A549 (cell line): ENCODE measurements around the gene GNL2. TPM values are rescaled to one million over a fixed set of nuclear protein-coding genes. Genes with fewer than 3 reads are reported as not detected.

ENCODE experiments used
- ATAC-seq, 2 experiments: fragments of 200-7000 bp in 1 of 2; fragments of >200 bp in 1 of 2; cut with Nextera tagmentation in 1 of 2; cut with Tn5 transposase in 1 of 2; 3 replicates each; pipeline versions ENCODE4 v1.8.0 to v1.9.1; 2018 to 2020; ENCODE audit warnings: mild to moderate bottlenecking in 1 of 2, moderate library complexity in 1 of 2
- CTCF ChIA-PET: fragments of 300-600 bp; sonication (Branson Sonifier 250); formaldehyde crosslinking; extraction: SDS; loops from one replicate; lab custom pipeline; 2021; ENCODE audit warnings: antibody characterized with exemption, inconsistent platforms; lab: Yijun Ruan, JAX
- POLR2A ChIA-PET: fragments of 350-600 bp; formaldehyde crosslinking; extraction: SDS; loops from one replicate; lab custom pipeline; 2021; ENCODE audit warnings: antibody characterized with exemption, inconsistent platforms; lab: Yijun Ruan, JAX
- DNase-seq, 2 experiments: peaks; one replicate each; pipeline versions ENCODE4 v3.0.0 to v3.0.0-alpha.2; 2011 to 2016; ENCODE audit warnings: low read depth in 1 of 2, low spot score in 1 of 2
- FAIRE-seq: peaks from 2 replicates; lab custom pipeline; 2011; peaks lifted over from hg19 to GRCh38; lab: Jason Lieb, UNC
- H3K27ac ChIP-seq, 2 experiments: fragments of >200 bp; sonication (Bioruptor Twin); formaldehyde crosslinking; 3 replicates each; pipeline ENCODE4 v1.5.1; 2016 to 2017
- H3K4me1 ChIP-seq: fragments of >200 bp; sonication (Bioruptor Twin); formaldehyde crosslinking; 3 replicates; pipeline ENCODE4 v1.6.1; 2016
- H3K4me2 ChIP-seq: fragments of >200 bp; sonication (Bioruptor Twin); formaldehyde crosslinking; 3 replicates; pipeline ENCODE4 v1.6.1; 2016
- H3K4me3 ChIP-seq: fragments of >200 bp; sonication (Bioruptor Twin); formaldehyde crosslinking; 3 replicates; pipeline ENCODE4 v1.5.1; 2016
- H3K9me3 ChIP-seq: fragments of >200 bp; sonication (Bioruptor Twin); formaldehyde crosslinking; 3 replicates; pipeline ENCODE4 v1.6.1; 2016
- BHLHE40 ChIP-seq: IDR thresholded peaks from 2 replicates; pipeline ENCODE4 v1.6.1; 2012; ENCODE audit warnings: low read depth, low read length, inconsistent platforms
- CEBPB ChIP-seq, 2 experiments: fragments of >200 bp in 1 of 2; sonication (Bioruptor Twin) in 1 of 2; formaldehyde crosslinking in 1 of 2; IDR thresholded peaks; 2 replicates each; pipeline ENCODE4 v1.6.1; 2012 to 2016
- CHD4 ChIP-seq: fragments of 200-600 bp; sonication (generic); IDR thresholded peaks from 2 replicates; pipeline ENCODE4 v1.6.1; 2016; ENCODE audit warnings: antibody characterized with exemption, mild to moderate bottlenecking, borderline replicate concordance
- FOSL2 ChIP-seq, 2 experiments: fragments of 450-650 bp in 1 of 2; fragments of >200 bp in 1 of 2; sonication (Bioruptor Twin) in 1 of 2; formaldehyde crosslinking; IDR thresholded peaks; 2 replicates each; pipeline versions ENCODE4 v1.5.0 to v1.6.1; 2016 to 2020; ENCODE audit warnings: mild to moderate bottlenecking in 1 of 2, moderate library complexity in 1 of 2
- FOXS1 ChIP-seq: fragments of 250-450 bp; sonication (Bioruptor Pico); IDR thresholded peaks from 2 replicates; pipeline ENCODE4 v1.5.0; 2020; ENCODE audit warnings: mild to moderate bottlenecking, moderate library complexity
- HDAC2 ChIP-seq: fragments of 200-600 bp; sonication (generic); IDR thresholded peaks from 2 replicates; pipeline ENCODE4 v1.6.1; 2016
- HOXA7 ChIP-seq: fragments of 250-450 bp; sonication (Bioruptor Pico); IDR thresholded peaks from 2 replicates; pipeline ENCODE4 v1.5.0; 2020; ENCODE audit warnings: mild to moderate bottlenecking, moderate library complexity
- HOXB13 ChIP-seq: fragments of 250-450 bp; sonication (Bioruptor Pico); IDR thresholded peaks from 2 replicates; pipeline ENCODE4 v1.5.0; 2020; ENCODE audit warnings: low read depth, mild to moderate bottlenecking, moderate library complexity
- HOXB5 ChIP-seq: fragments of 250-450 bp; sonication (Bioruptor Pico); IDR thresholded peaks from 2 replicates; pipeline ENCODE4 v1.5.0; 2020; ENCODE audit warnings: mild to moderate bottlenecking, moderate library complexity
- JUN ChIP-seq, 2 experiments: fragments of >200 bp; sonication (Bioruptor Twin); formaldehyde crosslinking; IDR thresholded peaks; 2 replicates in 1 of 2; 3 replicates in 1 of 2; pipeline ENCODE4 v1.6.1; 2016 to 2017
- JUNB ChIP-seq: fragments of >200 bp; sonication (Bioruptor Twin); formaldehyde crosslinking; IDR thresholded peaks from 2 replicates; pipeline ENCODE4 v1.6.1; 2016
- MAFK ChIP-seq: fragments of 450-650 bp; IDR thresholded peaks from 2 replicates; pipeline ENCODE4 v1.6.1; 2014; ENCODE audit not compliant: partially characterized antibody
- NFE2L2 ChIP-seq: fragments of 150-350 bp; conservative IDR thresholded peaks from 2 replicates; pipeline ENCODE4 v1.6.1; 2014; ENCODE audit warnings: low read length
- NPAS2 ChIP-seq: fragments of 250-450 bp; sonication (Bioruptor Pico); IDR thresholded peaks from 2 replicates; pipeline ENCODE4 v1.8.0; 2022; ENCODE audit warnings: mild to moderate bottlenecking, moderate library complexity, borderline replicate concordance
- PHF8 ChIP-seq: fragments of 200-600 bp; sonication (generic); IDR thresholded peaks from 2 replicates; pipeline ENCODE4 v1.6.1; 2016; ENCODE audit warnings: low read depth, mild to moderate bottlenecking, antibody characterized with exemption, moderate library complexity, borderline replicate concordance
- POLR2A ChIP-seq: IDR thresholded peaks from 2 replicates; pipeline ENCODE4 v1.6.1; 2012; ENCODE audit warnings: mild to moderate bottlenecking, low read length
- POLR2AphosphoS2 ChIP-seq: conservative IDR thresholded peaks from 2 replicates; pipeline ENCODE4 v1.6.1; 2012; ENCODE audit warnings: low read length, improper control_type of control experiment, inconsistent platforms
- RAD21 ChIP-seq, 2 experiments: fragments of >200 bp in 1 of 2; sonication (Bioruptor Twin) in 1 of 2; formaldehyde crosslinking in 1 of 2; IDR thresholded peaks in 1 of 2; conservative IDR thresholded peaks in 1 of 2; 2 replicates in 1 of 2; 3 replicates in 1 of 2; pipeline ENCODE4 v1.6.1; 2012 to 2018; ENCODE audit warnings: inconsistent platforms in 1 of 2
- SMC3 ChIP-seq: fragments of >200 bp; sonication (Bioruptor Twin); formaldehyde crosslinking; IDR thresholded peaks from 3 replicates; pipeline ENCODE4 v1.6.1; 2018; ENCODE audit warnings: inconsistent platforms
- SREBF2 ChIP-seq: fragments of 450-650 bp; IDR thresholded peaks from 2 replicates; pipeline ENCODE4 v1.6.1; 2014; ENCODE audit warnings: mild to moderate bottlenecking, moderate library complexity
- TP53 ChIP-seq: fragments of 250-450 bp; sonication (Bioruptor Pico); IDR thresholded peaks from 2 replicates; pipeline ENCODE4 v1.5.0; 2021; ENCODE audit warnings: mild to moderate bottlenecking, moderate library complexity
- ZC3H11A ChIP-seq: fragments of 450-650 bp; IDR thresholded peaks from 2 replicates; pipeline ENCODE4 v1.6.1; 2014; ENCODE audit warnings: antibody characterized with exemption, mild to moderate bottlenecking
- ZNF302 ChIP-seq: fragments of 250-450 bp; sonication (Bioruptor Pico); IDR thresholded peaks from 2 replicates; pipeline ENCODE4 v1.9.0; 2021; ENCODE audit warnings: inconsistent platforms, mild to moderate bottlenecking, moderate library complexity
- WGBS: methylation state at CpG from one replicate; pipeline ENCODE4 v1.1.6; 2017; ENCODE audit errors: missing lambda C conversion rate; 5-methylcytosine and 5-hydroxymethylcytosine counted together
- polyA plus RNA-seq, 4 experiments: library from polyadenylated mRNA; depleted of rRNA in 3 of 4; stranded (reverse); fragments of >200 nt; fragmentation: RNase III in 1 of 4; extraction: RNeasy Plus Mini Kit Qiagen cat#74134 plus additional on column Dnase treatment in 1 of 4; gene quantifications; 2 replicates in 3 of 4; 3 replicates in 1 of 4; pipeline ENCODE4 v1.2.3, GENCODE V29; 2011 to 2017
- TF ChIP-seq, protein P1 (sequence below): IDR thresholded peaks from 2 replicates; pipeline ENCODE4 v1.6.1; 2012
- TF ChIP-seq, protein P2 (sequence below): fragments of 250-450 bp; sonication (Bioruptor Pico); IDR thresholded peaks from 2 replicates; pipeline ENCODE4 v1.5.0; 2021; ENCODE audit warnings: mild to moderate bottlenecking, moderate library complexity, borderline replicate concordance
- TF ChIP-seq, protein P3 (sequence below): IDR thresholded peaks from 2 replicates; pipeline ENCODE4 v1.6.1; 2012
- TF ChIP-seq, protein P4 (sequence below): IDR thresholded peaks from 2 replicates; pipeline ENCODE4 v1.6.1; 2012; ENCODE audit warnings: low read depth, borderline replicate concordance
- TF ChIP-seq, protein P5 (sequence below): fragments of >200 bp; sonication (Bioruptor Twin); formaldehyde crosslinking; IDR thresholded peaks from 3 replicates; pipeline ENCODE4 v1.6.1; 2016
- TF ChIP-seq, protein P6 (sequence below): fragments of >200 bp; sonication (Bioruptor Twin); formaldehyde crosslinking; IDR thresholded peaks from 3 replicates; pipeline ENCODE4 v1.5.1; 2016
- TF ChIP-seq, protein P7 (sequence below): fragments of 250-450 bp; sonication (Bioruptor Pico); IDR thresholded peaks from 2 replicates; pipeline ENCODE4 v1.5.0; 2020; ENCODE audit warnings: low read depth, mild to moderate bottlenecking, moderate library complexity

GNL2 gene
- polyA plus RNA-seq, 2 of the 4 experiments (the other 2 are of a cell fraction), result 50.1 to 69.2 TPM

DNA sequence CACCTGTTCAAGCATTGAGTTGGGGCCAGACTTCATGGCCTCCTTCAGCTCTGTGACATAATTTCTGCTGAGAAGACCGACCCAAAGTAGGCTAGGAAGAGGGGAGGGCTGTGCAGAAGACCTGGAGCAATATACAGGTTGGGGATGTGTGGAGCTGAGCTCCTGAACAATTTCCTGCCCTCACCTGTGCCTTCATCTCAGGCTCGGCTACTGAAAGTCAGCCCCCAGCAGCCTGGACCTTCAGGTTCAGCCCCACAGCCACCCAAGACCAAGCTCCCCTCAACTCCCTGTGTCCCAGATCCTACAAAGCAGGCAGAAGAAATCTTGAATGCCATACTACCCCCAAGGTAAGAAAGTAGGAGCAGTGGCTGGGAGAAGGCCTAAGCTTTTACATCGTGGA is 38.3 kb downstream of the GNL2 start:
- DNase-seq, result no peak
- Histone ChIP-seq H3K4me2 (no peak overlapping the region), H3K4me3 (no peak overlapping the region), H3K9me3 (0 out of 3 replicates have a peak, but pooled peaks cover 7% of the 10 kb centered on the region), H3K27ac (no peak overlapping the region), H3K4me1 (peaks cover 7% of the 10 kb centered on the region; the same call in 2 of the 3 replicates)
- WGBS, result 61% methylated on average over 3 of the region's 3 CpGs
- FAIRE-seq, result no peak
- TF ChIP-seq POLR2AphosphoS2 (no peak), FOXS1 (no peak), FOSL2 (IDR thresholded peaks at IDR 0.05) (no peak), FOSL2 (CRISPR knock-in tag; IDR thresholded peaks at IDR 0.05) (no peak), SREBF2 (no peak), JUN (IDR thresholded peaks at IDR 0.05) (no peak), HOXB13 (CRISPR knock-in tag) (no peak), PHF8 (no peak), ZNF302 (CRISPR knock-in tag) (no peak), POLR2A (no peak), ZC3H11A (no peak), CHD4 (no peak), HOXB5 (CRISPR knock-in tag) (no peak), NPAS2 (no peak), JUNB (no peak)
- TF ChIP-seq, protein P1, sequence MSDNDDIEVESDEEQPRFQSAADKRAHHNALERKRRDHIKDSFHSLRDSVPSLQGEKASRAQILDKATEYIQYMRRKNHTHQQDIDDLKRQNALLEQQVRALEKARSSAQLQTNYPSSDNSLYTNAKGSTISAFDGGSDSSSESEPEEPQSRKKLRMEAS, result no peak
- TF ChIP-seq, protein P2, sequence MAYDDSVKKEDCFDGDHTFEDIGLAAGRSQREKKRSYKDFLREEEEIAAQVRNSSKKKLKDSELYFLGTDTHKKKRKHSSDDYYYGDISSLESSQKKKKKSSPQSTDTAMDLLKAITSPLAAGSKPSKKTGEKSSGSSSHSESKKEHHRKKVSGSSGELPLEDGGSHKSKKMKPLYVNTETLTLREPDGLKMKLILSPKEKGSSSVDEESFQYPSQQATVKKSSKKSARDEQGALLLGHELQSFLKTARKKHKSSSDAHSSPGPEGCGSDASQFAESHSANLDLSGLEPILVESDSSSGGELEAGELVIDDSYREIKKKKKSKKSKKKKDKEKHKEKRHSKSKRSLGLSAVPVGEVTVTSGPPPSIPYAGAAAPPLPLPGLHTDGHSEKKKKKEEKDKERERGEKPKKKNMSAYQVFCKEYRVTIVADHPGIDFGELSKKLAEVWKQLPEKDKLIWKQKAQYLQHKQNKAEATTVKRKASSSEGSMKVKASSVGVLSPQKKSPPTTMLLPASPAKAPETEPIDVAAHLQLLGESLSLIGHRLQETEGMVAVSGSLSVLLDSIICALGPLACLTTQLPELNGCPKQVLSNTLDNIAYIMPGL (CRISPR knock-in tag), result no peak
- ChIA-PET POLR2A (no interaction called here), CTCF (interaction anchor here (0.6 to 1.1 kb wide), 2 partner anchors 24 to 104 kb away, joined by 3 read pairs; no protein-coding TSS in a partner anchor)
- no peak for ATAC-seq

DNA sequence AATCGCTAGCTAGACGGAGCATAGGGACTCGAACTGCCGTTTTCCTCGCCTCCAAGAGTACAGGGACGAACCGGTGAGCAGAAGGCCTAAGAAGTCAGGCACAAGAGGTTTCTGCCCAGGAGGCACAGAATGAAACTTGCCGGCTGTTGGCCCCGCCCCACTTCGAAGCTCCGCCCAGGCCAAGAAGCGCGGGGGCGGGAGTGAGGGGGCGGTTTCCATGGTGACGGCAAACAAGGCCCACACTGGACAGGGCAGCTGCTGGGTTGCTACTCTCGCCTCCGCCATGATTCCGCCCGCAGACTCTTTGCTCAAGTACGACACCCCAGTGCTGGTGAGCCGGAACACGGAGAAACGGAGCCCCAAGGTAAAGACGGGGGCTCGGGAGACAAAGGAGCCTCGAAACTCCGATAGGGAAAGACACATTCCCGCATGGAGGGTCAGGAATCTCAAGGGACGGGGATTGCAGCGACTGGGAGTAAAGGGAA is 39.0 kb downstream of the GNL2 start, which contains the start of gene DNALI1:
DNALI1 (plus strand) TSS at position 229 of the 485 bp plus-strand sequence; CDS start at position 284, 55 bp downstream.
- Histone ChIP-seq H3K4me3 (no peak within 1 kb of the TSS), H3K9me3 (0 out of 3 replicates have a peak, but pooled peaks cover 7% of the 10 kb centered on the region), H3K4me1 (peaks cover 9% of the 10 kb centered on the region; the same call in 2 of the 3 replicates), H3K27ac (0 out of 6 replicates have a peak within 1 kb of the TSS, but pooled peaks of 1 of the 2 experiments have one; percentile 16), H3K4me2 (peak within 1 kb of the TSS; percentile 38; the same call in 1 of the 3 replicates)
- TF ChIP-seq CEBPB (IDR thresholded peaks at IDR 0.05), result no peak
- TF ChIP-seq, protein P3, sequence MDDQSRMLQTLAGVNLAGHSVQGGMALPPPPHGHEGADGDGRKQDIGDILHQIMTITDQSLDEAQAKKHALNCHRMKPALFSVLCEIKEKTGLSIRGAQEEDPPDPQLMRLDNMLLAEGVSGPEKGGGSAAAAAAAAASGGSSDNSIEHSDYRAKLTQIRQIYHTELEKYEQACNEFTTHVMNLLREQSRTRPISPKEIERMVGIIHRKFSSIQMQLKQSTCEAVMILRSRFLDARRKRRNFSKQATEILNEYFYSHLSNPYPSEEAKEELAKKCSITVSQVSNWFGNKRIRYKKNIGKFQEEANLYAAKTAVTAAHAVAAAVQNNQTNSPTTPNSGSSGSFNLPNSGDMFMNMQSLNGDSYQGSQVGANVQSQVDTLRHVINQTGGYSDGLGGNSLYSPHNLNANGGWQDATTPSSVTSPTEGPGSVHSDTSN, result no peak
- TF ChIP-seq, protein P4, sequence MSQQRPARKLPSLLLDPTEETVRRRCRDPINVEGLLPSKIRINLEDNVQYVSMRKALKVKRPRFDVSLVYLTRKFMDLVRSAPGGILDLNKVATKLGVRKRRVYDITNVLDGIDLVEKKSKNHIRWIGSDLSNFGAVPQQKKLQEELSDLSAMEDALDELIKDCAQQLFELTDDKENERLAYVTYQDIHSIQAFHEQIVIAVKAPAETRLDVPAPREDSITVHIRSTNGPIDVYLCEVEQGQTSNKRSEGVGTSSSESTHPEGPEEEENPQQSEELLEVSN, result no peak
- TF ChIP-seq TP53 (CRISPR knock-in tag), result no peak
- no peak for TF ChIP-seq NFE2L2
- no peak for TF ChIP-seq BHLHE40
- no peak for TF ChIP-seq ZNF302 (CRISPR knock-in tag)
- no peak for TF ChIP-seq HOXA7
- no peak for TF ChIP-seq MAFK
- TF ChIP-seq, protein P5, sequence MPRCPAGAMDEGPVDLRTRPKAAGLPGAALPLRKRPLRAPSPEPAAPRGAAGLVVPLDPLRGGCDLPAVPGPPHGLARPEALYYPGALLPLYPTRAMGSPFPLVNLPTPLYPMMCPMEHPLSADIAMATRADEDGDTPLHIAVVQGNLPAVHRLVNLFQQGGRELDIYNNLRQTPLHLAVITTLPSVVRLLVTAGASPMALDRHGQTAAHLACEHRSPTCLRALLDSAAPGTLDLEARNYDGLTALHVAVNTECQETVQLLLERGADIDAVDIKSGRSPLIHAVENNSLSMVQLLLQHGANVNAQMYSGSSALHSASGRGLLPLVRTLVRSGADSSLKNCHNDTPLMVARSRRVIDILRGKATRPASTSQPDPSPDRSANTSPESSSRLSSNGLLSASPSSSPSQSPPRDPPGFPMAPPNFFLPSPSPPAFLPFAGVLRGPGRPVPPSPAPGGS, result no peak
- TF ChIP-seq ZC3H11A, result no peak
- TF ChIP-seq SMC3, result no peak
- TF ChIP-seq HDAC2, result no peak
- TF ChIP-seq FOSL2 (IDR thresholded peaks at IDR 0.05), result no peak
- no peak for TF ChIP-seq FOSL2 (CRISPR knock-in tag; IDR thresholded peaks at IDR 0.05)
- TF ChIP-seq SREBF2, result no peak
- TF ChIP-seq, protein P6, sequence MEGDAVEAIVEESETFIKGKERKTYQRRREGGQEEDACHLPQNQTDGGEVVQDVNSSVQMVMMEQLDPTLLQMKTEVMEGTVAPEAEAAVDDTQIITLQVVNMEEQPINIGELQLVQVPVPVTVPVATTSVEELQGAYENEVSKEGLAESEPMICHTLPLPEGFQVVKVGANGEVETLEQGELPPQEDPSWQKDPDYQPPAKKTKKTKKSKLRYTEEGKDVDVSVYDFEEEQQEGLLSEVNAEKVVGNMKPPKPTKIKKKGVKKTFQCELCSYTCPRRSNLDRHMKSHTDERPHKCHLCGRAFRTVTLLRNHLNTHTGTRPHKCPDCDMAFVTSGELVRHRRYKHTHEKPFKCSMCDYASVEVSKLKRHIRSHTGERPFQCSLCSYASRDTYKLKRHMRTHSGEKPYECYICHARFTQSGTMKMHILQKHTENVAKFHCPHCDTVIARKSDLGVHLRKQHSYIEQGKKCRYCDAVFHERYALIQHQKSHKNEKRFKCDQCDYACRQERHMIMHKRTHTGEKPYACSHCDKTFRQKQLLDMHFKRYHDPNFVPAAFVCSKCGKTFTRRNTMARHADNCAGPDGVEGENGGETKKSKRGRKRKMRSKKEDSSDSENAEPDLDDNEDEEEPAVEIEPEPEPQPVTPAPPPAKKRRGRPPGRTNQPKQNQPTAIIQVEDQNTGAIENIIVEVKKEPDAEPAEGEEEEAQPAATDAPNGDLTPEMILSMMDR, result no peak
- TF ChIP-seq POLR2AphosphoS2, result no peak
- TF ChIP-seq FOXS1, result no peak
- TF ChIP-seq RAD21 (conservative IDR thresholded peaks at IDR 0.05 in 1 of 2, IDR thresholded peaks at IDR 0.05 in 1 of 2), result no peak
- TF ChIP-seq, protein P7, sequence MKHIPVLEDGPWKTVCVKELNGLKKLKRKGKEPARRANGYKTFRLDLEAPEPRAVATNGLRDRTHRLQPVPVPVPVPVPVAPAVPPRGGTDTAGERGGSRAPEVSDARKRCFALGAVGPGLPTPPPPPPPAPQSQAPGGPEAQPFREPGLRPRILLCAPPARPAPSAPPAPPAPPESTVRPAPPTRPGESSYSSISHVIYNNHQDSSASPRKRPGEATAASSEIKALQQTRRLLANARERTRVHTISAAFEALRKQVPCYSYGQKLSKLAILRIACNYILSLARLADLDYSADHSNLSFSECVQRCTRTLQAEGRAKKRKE (CRISPR knock-in tag), result no peak
- ChIA-PET POLR2A (no interaction called here), CTCF (interaction anchor here (0.6 to 1.1 kb wide), 2 partner anchors 24 to 103 kb away, joined by 3 read pairs; no protein-coding TSS in a partner anchor)
- ATAC-seq (0 out of 6 replicates have a peak, but pooled peaks of 1 of the 2 experiments have one; percentile 10), FAIRE-seq (no peak), DNase-seq (peak in 1 of 2 experiments; percentile 44)
- WGBS, result 57% methylated on average over 27 of the region's 31 CpGs
